CD4-positive, alpha-beta T cell treated with Interleukin-1 beta for 1 hour (primary cell): ENCODE data around the gene BPIFA1.
A peak's percentile ranks its signal among the peaks of the same experiment; 100 is the strongest.

ENCODE experiments used
- DNase-seq, 2 donors: peaks; one replicate each; pipeline ENCODE4 v3.0.0-alpha.2; 2020 to 2022

Gene BPIFA1

DNA sequence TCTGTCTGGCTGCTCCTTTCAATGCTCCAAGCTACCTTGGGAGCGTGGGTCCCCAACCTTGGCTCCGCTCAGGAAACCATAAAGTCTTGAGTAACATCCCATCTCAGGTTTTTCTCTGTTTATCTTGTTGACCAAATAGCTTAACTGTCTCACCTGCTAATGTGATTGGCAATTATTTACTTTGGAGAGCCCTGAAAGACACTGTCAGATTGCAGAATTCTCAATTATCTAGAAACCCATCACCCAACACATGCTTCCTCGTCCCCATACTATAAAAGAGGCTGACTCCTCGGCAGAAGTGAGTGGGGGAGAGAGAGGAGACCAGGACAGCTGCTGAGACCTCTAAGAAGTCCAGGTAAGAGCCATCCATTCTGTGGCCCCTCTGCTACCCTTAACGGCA is at the start of gene BPIFA1:
Gene BPIFA1, plus strand, starts transcription at position 301 of the 400 bp plus-strand sequence. CDS start 1,716 bp downstream, outside the sequence.
- DNase-seq, result no peak

DNA sequence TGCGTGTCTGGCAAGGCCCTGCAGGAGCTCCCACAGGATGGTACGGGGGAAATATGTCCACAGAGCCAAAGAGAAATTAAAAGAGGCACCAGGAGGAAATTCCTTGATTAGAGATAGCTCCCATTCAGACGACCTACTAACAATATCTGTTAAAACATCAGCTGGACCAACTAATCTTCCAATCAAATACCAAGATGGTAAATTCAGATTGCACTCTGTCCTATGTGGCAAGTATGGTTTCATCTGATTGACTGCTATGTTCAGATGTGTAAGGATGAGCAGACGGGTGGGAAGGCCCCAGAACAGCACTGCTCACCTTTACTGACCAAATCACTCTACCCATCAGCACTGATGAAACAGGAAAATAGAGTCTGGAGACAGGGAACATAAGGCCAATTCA is 48.3 kb upstream of the BPIFA1 start:
- no peak for DNase-seq

DNA sequence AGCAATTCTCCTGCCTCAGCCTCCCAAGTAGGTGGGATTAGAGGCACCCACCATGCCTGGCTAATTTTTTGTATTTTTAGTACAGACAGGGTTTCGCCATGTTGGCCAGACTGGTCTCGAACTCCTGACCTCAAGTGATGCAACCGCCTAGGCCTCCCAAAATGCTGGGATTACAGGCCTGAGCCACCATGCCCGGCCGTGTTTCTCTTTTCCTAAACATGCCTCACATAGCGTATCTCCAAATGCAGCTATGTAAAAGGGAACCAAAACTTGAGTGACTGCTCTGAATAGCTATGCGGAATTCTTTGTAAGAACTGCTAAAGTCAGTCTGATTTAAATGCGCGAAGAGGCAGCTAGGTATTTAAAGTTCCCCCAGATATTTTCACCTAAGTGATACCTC is 47.4 kb upstream of the BPIFA1 start:
- no peak for DNase-seq

DNA sequence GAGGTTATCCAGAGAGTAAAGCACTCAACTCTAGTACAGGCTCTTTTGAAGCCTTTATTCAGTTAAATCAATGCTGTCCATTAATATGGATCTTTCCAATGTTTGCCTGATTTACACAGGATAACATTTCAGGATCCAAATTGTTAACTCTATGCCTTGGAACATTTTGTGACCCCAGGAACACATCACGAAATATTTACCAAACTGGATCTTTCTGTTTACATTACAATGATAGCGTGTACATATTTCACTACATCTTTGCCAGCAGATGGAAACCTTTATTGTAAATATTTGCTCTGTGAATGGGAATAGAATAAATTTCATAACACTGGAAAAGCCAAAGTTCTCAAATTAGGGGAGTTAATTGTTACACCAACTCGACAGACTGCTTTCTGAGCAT is 44.3 kb upstream of the BPIFA1 start:
- no peak for DNase-seq

DNA sequence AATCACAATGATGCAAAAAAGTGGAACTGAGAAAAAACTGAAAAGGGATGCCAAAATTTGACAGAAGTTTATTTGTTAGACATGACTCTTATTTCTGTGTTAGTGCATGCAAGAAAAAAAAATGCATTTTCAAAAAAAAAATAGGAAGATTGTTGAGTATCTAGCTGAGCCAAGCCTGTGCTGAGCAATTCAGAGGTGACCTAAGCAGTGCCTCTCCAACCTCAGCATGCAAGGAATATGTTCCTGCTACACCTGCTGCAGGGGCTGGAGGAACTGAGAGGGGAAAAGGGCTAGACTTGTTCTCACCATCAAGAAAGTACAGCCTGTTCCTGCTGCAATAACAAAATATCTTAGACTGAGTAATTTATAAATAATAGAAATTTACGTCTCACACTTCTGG is 43.8 kb upstream of the BPIFA1 start:
- DNase-seq, result no peak

DNA sequence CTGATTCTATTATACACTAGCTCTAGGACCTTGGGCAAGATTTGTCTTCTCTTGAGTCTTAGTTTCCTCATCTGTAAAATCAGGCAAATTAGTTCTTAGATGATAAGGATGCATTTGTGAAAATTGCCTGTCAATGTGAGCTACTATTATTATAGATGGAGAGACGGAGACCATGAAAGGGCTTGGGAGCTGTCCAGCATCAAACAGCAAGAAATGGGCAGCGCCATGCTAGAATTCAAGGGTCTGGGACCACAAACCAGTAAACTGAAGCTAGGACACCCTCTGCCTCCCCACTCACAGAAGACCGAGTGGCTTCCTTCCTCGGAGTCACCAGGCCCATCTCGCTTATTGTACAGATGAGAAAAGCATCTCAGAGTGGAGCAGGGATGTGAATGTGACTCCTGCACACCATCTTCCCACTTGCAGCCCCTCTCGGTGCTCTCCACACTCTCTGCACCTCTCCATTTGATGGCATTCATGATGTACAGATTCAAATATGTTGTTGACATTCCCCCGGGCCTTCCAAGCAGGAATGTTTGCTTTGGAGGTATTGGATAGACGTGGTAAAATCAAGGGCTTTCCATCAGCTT is 42.8 kb upstream of the BPIFA1 start:
- no peak for DNase-seq

DNA sequence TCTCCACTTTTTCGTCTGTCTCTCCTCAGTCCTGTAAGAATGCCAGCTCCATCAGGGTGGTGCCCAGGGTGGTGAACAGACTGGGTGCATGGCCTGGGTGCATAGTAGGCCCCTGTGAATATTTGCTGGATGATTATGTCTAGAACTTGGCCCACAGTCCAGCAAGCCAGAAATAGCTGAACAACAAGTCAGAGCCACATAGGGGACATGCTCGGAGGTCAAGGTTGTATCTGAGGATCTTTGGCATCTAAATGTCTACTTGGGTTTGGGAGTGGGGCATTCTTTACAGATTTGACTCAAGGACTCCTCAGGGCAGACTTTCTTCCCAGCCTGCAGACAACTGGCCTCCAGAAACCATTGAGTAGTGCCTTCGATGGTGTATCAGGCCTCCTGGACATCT is 36.8 kb upstream of the BPIFA1 start:
- no peak for DNase-seq

DNA sequence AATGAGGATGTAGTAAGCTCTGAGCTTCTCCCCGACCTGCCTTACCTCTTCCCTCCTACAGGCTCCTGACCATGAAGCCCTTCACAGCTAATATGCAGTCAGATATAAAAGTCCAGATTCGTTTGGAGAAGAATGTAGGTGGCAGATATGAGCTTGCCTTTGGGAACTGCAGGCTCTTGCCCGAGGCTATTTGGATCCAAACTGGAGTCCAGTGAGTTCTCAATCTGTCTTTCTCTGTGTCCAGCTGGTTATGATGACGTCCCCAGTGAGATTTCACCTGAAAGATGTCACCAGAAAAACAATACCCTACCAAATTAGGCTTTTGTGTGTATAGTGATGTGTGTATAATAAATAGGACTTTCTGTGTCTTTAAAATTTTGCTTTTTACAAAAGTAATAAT is 33.3 kb upstream of the BPIFA1 start:
- no peak for DNase-seq

DNA sequence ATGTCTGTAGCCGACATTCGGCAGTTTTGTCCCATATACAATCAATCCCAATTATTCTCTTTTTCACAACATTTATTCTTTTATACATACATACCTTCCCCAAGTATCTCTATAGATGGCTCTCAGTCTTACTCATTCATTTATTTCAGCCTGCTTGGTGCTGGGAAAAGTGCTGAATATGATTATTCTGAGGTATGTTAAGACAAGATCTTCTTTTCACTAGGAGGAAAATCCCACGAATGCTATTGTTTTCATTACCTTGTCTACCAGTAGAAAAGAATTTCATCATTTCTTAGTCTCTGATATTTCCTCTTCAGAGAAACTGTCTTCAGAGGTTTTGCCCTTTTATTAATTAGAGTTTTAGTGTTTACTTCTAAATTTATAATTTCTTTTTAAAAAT is 32.4 kb upstream of the BPIFA1 start:
- DNase-seq, result no peak

DNA sequence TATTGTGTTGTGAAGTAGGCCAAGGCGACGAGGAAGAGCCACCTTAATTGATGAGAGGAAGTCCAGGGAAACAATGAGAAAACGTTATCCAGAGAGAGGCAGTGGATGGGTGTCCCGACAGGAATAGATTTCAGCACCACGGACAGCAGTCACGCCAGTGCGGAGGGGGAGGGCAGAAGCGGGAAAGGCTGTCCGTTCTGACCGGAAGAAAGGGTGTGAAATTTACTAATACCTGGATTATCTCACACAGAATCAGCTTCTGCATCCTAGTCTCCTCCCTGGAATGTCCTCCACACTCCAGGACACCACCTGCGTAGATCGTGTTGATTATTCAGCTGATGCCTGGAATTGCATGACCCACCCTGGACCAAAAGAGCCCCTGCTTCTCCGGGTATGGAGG is 26.0 kb upstream of the BPIFA1 start:
- DNase-seq, result peak in 1 of 2 donors; percentile 7

DNA sequence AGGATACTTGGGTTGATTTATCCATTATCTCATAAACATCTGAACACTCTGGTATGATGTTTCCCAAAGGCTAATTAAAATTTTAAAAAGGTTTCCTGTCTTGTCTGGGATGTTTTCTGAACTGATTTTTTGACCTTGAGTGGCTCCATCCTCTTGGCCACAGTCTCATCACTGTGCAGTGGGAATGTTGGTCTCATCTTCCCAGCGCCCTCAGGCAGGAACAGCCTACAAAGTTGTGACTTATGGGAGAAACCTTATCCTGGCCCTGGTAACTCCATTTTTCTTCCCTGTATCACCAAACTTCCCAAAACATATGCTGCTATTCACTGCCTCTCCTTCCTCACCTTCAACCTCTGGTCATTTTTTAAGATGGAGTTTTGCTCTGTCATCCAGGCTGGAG is 25.4 kb upstream of the BPIFA1 start:
- no peak for DNase-seq

DNA sequence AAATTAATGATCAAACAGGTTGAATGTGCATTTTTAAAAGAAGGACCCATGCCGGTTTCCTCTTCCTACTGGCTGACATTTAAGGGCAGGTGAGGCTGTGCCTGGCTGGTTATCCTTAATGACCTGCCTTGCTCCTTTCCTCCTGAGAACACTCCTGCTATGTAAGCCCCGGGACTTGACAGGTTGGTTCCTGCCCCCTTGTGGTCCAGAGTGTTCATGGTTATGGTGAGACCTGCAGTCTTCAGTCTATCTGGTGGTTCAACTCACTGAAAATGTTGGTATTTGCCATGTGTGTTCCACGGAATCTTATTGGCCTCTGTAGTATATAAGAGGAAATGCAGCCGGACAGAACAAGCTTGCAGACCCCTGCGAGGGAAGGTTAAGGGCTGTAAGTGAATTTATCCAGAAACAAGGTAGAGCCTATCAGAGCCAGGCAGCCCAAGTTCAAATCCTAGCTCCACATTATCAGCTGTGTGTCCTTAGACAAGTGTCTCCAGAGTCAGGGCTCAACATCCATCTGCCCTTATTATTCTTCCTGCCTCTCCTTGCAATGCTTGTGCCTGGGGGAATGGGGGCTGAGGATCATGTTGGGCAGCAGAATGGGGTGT is 23.9 kb upstream of the BPIFA1 start:
- DNase-seq, result peak; percentile 6 to 17

DNA sequence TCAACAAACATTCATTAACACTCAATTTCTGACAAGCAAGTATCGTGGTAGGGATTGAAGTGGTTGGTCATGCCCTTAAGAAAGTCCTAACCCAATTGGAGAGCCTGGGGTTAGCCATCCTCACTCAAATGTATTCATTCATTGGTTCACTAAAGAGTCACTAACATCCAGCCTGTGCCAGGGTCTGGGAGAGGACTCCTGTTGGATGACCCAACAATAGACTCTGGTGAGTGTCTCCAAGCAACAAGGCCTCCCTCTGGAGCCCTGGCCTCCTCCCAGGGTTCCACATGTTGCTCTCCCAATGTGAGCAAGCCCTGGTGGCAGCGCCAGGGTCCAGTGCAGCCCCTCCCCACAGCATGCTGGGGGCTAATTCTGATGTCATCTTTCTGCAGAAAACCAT is 18.7 kb upstream of the BPIFA1 start, which contains the start of gene BPIFA3:
Gene BPIFA3, plus strand, starts transcription at position 301 of the 400 bp plus-strand sequence. CDS start 185 bp downstream, outside the sequence.
- no peak for DNase-seq

DNA sequence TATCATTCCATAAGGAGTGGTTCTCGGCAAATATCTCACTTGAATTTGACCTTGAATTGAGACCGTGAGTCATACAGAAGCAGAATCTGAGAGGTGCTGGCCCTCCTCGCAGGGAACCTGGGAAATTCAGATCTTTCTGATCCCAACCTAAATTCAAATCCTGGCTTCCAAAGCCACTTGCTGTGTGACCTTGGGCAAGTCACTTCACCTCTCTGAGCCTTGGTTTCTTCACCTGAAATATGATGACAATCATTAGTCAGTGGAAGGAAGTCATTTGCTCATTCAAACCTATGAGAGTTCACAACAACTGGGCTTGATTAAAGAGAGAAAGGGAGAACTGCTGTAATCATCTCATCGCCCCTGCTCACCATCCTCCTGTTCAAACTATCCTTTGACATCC is 11.4 kb upstream of the BPIFA1 start:
- no peak for DNase-seq

DNA sequence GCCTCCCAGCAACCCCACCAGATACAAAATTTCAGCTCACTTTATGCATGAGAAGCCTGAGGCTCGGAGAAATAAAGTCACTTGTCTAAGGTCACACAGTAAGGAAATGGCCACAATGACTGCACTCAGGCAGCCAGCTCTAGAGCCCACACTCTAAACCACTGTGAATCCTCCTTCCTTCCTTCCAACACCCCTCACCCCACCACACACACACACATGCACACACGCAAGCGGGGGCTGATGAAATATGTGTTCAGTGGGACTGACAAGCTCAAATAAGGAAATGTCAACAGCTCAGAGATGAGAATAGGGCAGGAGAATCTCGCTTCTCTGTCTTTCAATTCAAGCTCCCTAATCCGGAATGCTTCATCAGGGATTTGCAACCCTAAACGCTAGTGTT is 6.0 kb upstream of the BPIFA1 start:
- no peak for DNase-seq

DNA sequence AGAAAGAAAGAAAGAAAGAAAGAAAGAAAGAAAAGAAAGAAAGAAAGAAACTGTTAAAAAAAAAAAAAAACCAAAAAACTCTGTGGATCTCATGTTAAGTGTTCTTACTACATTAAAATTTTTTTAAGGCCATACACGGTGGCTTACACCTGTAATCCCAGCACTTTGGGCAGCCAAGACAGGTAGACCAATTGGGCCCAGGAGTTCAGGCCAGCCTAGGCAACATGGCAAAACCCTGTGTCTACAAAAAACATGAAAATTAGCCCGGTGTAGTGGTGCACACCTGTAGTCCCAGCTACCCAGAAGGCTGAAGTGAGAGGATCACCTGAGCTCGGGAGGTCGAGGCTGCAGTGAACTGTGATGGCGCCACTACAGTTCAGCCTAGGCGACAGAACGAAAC is 4.6 kb upstream of the BPIFA1 start:
- no peak for DNase-seq

DNA sequence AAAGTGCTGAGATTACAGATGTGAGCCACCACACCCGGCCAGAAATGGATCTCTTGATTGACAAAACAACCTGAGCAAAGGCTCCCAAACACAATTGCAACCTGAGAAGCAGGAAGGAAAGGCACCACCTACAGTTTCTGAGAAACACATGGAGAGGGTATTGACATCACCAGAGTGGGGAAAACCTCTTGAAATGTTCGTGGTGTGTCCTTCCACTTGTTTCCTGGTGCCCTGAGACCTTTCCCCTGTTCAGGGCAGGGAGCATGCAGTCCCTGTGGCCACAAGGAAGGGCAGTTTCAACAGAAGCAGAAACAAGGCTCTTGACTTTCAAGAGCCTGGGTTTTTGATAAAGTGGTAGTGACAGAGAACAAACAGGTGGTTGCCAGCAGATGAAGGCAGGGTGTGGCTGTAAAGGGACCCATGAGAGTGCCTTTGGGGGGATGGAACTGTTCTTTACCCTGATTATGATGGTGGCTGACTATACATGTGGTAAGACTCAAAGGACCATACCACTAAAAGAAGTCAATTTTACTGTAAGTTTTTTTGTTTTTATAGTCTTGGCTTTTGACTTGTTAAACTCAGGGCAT is 3.2 kb upstream of the BPIFA1 start:
- DNase-seq, result no peak

DNA sequence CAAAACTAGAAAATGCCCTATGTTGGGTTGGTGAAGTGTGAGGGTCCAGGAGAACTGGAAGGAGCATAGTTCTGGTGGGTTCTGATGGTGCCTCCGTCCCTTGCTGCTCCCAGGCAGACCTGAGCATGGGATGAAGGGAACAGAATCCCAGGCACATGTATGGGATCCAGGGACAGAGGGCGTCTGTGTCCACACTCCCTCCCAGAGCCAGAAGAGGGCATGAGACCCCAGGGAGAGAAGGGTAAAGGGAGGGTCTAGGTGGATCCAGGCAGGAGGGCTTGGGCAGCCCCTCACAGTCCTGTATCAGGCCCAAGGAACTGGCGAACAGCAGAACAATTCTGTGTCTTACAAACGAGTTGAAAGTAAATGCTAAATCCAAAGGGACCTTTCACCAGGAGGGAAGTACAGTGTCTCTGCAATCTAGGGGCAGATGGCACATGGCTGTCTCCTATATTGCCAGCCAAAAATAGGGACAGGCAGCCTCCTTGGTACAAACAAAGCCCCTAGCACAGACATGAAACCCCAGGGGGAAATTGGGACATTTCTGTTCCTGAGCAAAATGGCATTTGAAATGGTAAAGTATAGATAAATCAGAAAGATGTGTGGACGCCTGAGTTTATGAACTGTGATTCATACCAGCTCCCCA is 2.5 kb upstream of the BPIFA1 start:
- no peak for DNase-seq

DNA sequence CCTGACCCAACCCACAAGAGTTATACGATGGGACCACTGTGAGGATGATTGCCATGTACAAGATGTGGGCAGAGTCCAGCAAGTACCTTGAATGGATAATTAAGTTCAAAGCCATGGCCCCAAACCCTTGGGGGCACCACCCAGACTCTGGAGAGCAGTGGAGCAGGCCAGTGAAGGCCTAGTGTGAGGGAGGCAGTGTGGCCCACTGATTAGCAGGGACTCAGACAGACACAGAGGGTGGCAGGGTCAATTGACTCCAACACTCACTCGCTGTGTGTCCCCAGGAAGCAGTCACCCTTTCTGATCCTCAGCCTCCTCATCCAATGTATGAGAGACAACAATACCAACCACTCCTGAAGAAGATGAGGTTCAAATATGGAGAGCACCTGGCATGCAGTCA is 1.7 kb upstream of the BPIFA1 start:
- DNase-seq, result no peak

DNA sequence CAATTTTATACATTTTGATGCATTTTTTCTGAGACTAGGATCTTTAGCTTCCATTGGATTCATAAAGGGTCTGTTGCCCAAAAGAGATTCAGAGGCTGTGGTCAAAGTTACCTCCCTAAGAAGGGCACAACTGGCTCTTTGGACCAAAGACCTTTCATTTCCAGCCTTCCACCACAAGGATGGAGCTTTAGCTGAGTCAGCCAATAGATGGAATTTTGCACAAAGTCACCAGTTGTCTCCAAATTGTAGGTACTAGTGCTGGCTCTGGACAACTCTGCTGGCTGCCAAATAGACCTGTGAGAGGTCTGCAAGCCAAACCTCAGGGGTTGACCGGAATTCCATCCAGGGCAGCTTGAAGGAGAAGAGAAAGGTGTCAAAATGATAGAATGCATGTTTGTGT is 555 bp downstream of the BPIFA1 start:
- DNase-seq, result no peak

DNA sequence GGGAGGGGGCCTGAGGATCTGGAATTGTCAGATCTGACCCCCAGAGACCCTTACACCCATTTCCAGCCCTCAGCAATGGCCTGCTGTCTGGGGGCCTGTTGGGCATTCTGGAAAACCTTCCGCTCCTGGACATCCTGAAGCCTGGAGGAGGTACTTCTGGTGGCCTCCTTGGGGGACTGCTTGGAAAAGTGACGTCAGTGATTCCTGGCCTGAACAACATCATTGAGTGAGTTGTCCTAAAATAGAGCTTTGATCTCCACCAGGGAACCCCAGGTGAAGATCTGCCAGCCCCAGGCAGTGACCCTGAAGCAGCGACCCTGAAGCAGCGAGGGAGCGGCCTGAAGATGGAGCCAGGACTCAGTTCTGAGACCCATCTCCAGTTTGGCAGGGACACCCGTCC is 2.2 kb downstream of the BPIFA1 start:
- DNase-seq, result no peak

DNA sequence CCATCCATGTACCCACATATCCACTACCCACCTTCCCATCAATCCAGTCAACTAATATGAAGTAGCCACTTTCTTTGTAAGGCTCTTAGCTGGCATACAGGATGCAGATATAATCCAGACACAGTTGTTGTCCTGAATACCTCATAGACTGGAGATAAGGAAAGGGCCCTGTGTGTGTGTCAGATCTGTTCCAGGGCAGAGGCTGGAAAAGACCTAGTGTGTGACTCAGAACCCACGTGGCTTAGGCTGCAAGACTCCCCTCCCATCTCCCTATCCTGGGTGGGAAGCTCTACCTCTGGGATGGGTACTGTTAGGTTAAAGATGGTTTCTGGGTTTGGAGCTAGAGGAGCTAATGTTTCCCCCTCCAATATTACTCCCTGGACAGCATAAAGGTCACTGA is 3.6 kb downstream of the BPIFA1 start:
- no peak for DNase-seq

DNA sequence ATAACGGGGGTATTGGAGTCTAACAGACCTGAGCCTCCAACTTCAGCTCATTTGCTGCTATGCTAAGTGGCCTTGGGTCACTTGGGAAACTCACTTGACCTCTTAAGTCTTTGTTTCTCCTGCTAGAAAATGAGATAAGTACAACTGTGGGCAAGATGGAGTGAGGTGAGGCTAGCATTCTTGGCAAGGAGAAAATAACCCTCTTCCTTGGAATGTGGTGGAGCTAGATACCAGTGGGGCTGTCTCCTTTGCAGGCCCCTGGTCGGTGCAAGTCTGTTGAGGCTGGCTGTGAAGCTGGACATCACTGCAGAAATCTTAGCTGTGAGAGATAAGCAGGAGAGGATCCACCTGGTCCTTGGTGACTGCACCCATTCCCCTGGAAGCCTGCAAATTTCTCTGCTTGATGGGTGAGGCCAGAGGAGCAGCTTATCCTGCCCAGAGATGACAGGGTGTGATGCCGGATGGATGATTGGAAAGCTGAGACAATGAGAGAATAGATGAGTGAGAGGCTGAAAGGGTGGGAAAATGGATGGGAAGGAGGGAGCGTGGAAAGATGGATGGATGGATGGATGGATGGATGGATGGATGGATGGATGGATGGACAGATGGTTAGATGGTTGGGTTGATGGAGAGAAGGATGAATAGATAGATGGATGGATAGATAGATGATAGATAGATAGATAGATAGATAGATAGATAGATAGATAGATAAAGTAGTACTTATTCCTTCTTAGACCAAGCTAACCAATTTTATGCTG is 4.4 kb downstream of the BPIFA1 start:
- DNase-seq, result no peak

DNA sequence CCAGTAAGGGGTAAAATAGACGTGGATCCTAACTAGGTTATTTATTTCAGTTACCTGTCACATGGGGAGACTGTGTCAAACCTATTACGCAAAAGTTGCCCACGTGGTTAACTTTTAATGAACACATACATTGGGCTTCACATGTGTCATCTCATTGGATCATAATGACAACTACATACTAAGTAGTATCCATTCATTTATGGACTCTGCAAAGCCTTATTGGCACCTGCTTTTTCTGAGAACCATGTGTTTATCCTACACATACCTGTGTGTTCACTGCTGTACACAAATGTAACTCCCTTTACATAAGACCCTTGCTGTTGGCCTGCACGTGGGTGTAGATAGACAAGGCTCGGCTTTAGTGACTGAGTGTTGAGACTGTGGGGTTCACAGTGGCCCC is 5.1 kb downstream of the BPIFA1 start:
- no peak for DNase-seq
